Gastrocnemius medialis (tissue), 4 donors: ENCODE measurements around the gene LDLRAD3.

Experiments
- POLR2A ChIP-seq, 2 donors: fragments of 450-650 bp; IDR thresholded peaks; one replicate each; pipeline ENCODE4 v1.6.1; 2017; ENCODE audit warnings: antibody characterized with exemption in 2 of 2, mild to moderate bottlenecking in 2 of 2, moderate library complexity in 2 of 2
- TF ChIP-seq, protein P1 (sequence below), 5 experiments: fragments of 450-650 bp in 3 of 5; fragments of 200-600 bp in 2 of 5; sonication (generic) in 2 of 5; IDR thresholded peaks in 4 of 5; conservative IDR thresholded peaks in 1 of 5; 1 replicate in 4 of 5; 2 replicates in 1 of 5; pipeline ENCODE4 v1.5.1; 2016 to 2019; ENCODE audit warnings: antibody characterized with exemption in 5 of 5, mild to moderate bottlenecking in 3 of 5, moderate library complexity in 3 of 5

DNA sequence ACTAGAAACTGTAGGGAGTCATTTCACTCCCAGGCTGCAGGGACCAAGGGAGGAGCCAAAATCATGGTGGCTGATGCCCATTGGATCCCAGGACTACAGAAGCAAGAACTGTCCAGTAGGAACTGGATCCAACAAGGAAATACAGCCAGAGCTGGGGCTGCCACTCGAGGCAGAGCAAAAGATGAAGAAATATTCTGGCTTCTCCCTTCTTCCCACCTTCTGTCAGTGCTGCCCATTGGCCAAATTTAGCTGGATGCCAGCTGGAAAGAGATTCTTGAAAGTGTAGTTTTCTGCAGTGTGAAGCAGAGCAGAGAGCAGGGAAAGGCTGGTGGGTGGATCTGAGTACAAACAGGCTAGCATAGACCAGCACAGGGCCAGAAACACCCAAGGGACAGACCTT, 299.8 kb downstream of the LDLRAD3 start:
- TF ChIP-seq, protein P1, sequence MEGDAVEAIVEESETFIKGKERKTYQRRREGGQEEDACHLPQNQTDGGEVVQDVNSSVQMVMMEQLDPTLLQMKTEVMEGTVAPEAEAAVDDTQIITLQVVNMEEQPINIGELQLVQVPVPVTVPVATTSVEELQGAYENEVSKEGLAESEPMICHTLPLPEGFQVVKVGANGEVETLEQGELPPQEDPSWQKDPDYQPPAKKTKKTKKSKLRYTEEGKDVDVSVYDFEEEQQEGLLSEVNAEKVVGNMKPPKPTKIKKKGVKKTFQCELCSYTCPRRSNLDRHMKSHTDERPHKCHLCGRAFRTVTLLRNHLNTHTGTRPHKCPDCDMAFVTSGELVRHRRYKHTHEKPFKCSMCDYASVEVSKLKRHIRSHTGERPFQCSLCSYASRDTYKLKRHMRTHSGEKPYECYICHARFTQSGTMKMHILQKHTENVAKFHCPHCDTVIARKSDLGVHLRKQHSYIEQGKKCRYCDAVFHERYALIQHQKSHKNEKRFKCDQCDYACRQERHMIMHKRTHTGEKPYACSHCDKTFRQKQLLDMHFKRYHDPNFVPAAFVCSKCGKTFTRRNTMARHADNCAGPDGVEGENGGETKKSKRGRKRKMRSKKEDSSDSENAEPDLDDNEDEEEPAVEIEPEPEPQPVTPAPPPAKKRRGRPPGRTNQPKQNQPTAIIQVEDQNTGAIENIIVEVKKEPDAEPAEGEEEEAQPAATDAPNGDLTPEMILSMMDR (IDR thresholded peaks at IDR 0.05 in 4 of 5, conservative IDR thresholded peaks at IDR 0.05 in 1 of 5) = no peak
- TF ChIP-seq POLR2A (IDR thresholded peaks at IDR 0.05) = no peak
